ENCODE data around the gene PPM1H.
"Not testable (repeated sequence)": the region's sequence is repeated elsewhere in the genome, so short reads cannot be mapped to it uniquely, and the experiment has no call there.

- not testable (repeated sequence) for TF ChIP-seq CTCF (conservative IDR thresholded peaks at IDR 0.05); ZFX (IDR thresholded peaks at IDR 0.05)
Measured at GRCh38 chr12:62811481-62811880, 123.5 kb downstream of the PPM1H start.

Data from C4-2B (cell line).